IMR-90 (cell line): ENCODE results near the gene CLEC4G. TPM values are rescaled to one million over a fixed set of nuclear protein-coding genes. Genes with fewer than 3 reads are reported as not detected.

Experiments used
- ATAC-seq: fragments of 200-7000 bp; cut with Tn5 transposase; 2 replicates; pipeline ENCODE4 v1.9.1; 2020; ENCODE audit warnings: low read depth, mild to moderate bottlenecking, moderate library complexity
- BruUV-seq: library from RNA; stranded (reverse); fragments of 400-500 nt; replicated peaks from 2 replicates; lab custom pipeline; 2021; lab: Mats Ljungman, UMichigan
- CTCF ChIA-PET: fragments of 300-600 bp; formaldehyde crosslinking; extraction: SDS; loops from one replicate; lab custom pipeline; 2021; ENCODE audit warnings: antibody characterized with exemption; lab: Yijun Ruan, JAX
- POLR2A ChIA-PET: fragments of 300-600 bp; sonication (Branson Sonifier 250); formaldehyde crosslinking; loops from one replicate; lab custom pipeline; 2022; ENCODE audit warnings: antibody characterized with exemption; ENCODE audit not compliant: unreplicated experiment; lab: Charles Lee
- DNase-seq: peaks from one replicate; pipeline ENCODE4 v3.0.0; 2013
- H2AFZ ChIP-seq: replicated peaks from 2 replicates; pipeline ENCODE3; 2013; ENCODE audit warnings: low read length, mild to moderate bottlenecking; ENCODE audit not compliant: poor library complexity
- H2AK5ac ChIP-seq: 2 replicates; pipeline ENCODE4 v1.6.1; 2013; ENCODE audit warnings: low read depth, low read length, inconsistent platforms
- H2AK9ac ChIP-seq: replicated peaks from 2 replicates; pipeline ENCODE3; 2013; ENCODE audit warnings: mild to moderate bottlenecking, low read depth, low read length, moderate library complexity; ENCODE audit not compliant: poor library complexity
- H2BK120ac ChIP-seq: 2 replicates; pipeline ENCODE4 v1.6.1; 2013; ENCODE audit warnings: low read depth, low read length, inconsistent platforms
- H2BK15ac ChIP-seq: 3 replicates; pipeline ENCODE4 v1.6.1; 2013; ENCODE audit warnings: low read depth, low read length, inconsistent platforms
- H2BK20ac ChIP-seq: 2 replicates; pipeline ENCODE4 v1.6.1; 2013; ENCODE audit warnings: low read depth, mild to moderate bottlenecking, inconsistent platforms, low read length, moderate library complexity
- H2BK5ac ChIP-seq: 2 replicates; pipeline ENCODE4 v1.6.1; 2013; ENCODE audit warnings: mild to moderate bottlenecking, low read depth, low read length, inconsistent platforms; ENCODE audit not compliant: poor library complexity, severe bottlenecking
- H3K14ac ChIP-seq: replicated peaks from 2 replicates; pipeline ENCODE4 v1.6.1; 2013; ENCODE audit warnings: low read depth, low read length, inconsistent platforms
- H3K18ac ChIP-seq: 2 replicates; pipeline ENCODE4 v1.6.1; 2013; ENCODE audit warnings: low read depth, low read length, control low read depth
- H3K23ac ChIP-seq: 2 replicates; pipeline ENCODE4 v1.6.1; 2013; ENCODE audit warnings: low read depth, low read length, inconsistent platforms
- H3K27ac ChIP-seq: 2 replicates; pipeline ENCODE4 v1.5.1; 2013; ENCODE audit warnings: mild to moderate bottlenecking, control low read depth, low read length; ENCODE audit not compliant: insufficient read depth
- H3K27me3 ChIP-seq: 2 replicates; pipeline ENCODE4 v1.6.1; 2013; ENCODE audit warnings: low read length; ENCODE audit not compliant: control insufficient read depth, insufficient read depth
- H3K36me3 ChIP-seq: 2 replicates; pipeline ENCODE4 v1.6.1; 2013; ENCODE audit warnings: low read length, mixed read lengths; ENCODE audit not compliant: control insufficient read depth, insufficient read depth
- H3K4ac ChIP-seq: 2 replicates; pipeline ENCODE4 v1.6.1; 2013; ENCODE audit warnings: low read depth, low read length, inconsistent platforms
- H3K4me1 ChIP-seq: 2 replicates; pipeline ENCODE4 v1.6.1; 2013; ENCODE audit warnings: low read length, mixed read lengths; ENCODE audit not compliant: control insufficient read depth, insufficient read depth
- H3K4me2 ChIP-seq: 2 replicates; pipeline ENCODE4 v1.6.1; 2013; ENCODE audit warnings: low read depth, mild to moderate bottlenecking, control low read depth, low read length, moderate library complexity
- H3K4me3 ChIP-seq: 2 replicates; pipeline ENCODE4 v1.5.1; 2013; ENCODE audit warnings: low read depth, mild to moderate bottlenecking, control low read depth, low read length, moderate library complexity; ENCODE audit not compliant: insufficient read depth
- H3K56ac ChIP-seq: 2 replicates; pipeline ENCODE4 v1.6.1; 2013; ENCODE audit warnings: low read length, inconsistent platforms; ENCODE audit not compliant: insufficient read depth; ENCODE audit errors: extremely low read depth
- H3K79me1 ChIP-seq, 2 experiments: 2 replicates each; pipeline ENCODE4 v1.6.1; 2013; ENCODE audit warnings: low read length in 2 of 2, inconsistent platforms in 1 of 2, low read depth in 1 of 2
- H3K9ac ChIP-seq: 2 replicates; pipeline ENCODE4 v1.6.1; 2013; ENCODE audit warnings: low read depth, low read length, control low read depth
- H3K9me1 ChIP-seq: 2 replicates; pipeline ENCODE4 v1.6.1; 2013; ENCODE audit warnings: low read length, inconsistent platforms; ENCODE audit not compliant: insufficient read depth
- H3K9me3 ChIP-seq: 2 replicates; pipeline ENCODE4 v1.6.1; 2013; ENCODE audit warnings: low read length; ENCODE audit not compliant: control insufficient read depth, insufficient read depth
- H4K20me1 ChIP-seq: 2 replicates; pipeline ENCODE4 v1.6.1; 2013; ENCODE audit warnings: low read length, inconsistent platforms; ENCODE audit not compliant: insufficient read depth
- H4K5ac ChIP-seq: 2 replicates; pipeline ENCODE4 v1.6.1; 2013; ENCODE audit warnings: mild to moderate bottlenecking, low read depth, low read length, control low read depth
- H4K8ac ChIP-seq, 2 experiments: 2 replicates each; pipeline ENCODE4 v1.6.1; 2013; ENCODE audit warnings: low read depth in 2 of 2, low read length in 2 of 2, control low read depth in 1 of 2, inconsistent platforms in 1 of 2
- H4K91ac ChIP-seq: 2 replicates; pipeline ENCODE4 v1.6.1; 2013; ENCODE audit warnings: low read depth, low read length, inconsistent platforms; ENCODE audit not compliant: insufficient read depth
- BHLHE40 ChIP-seq: fragments of 150-350 bp; IDR thresholded peaks from 2 replicates; pipeline ENCODE4 v1.6.1; 2016; ENCODE audit warnings: mild to moderate bottlenecking, low read depth, low read length
- CEBPB ChIP-seq: IDR thresholded peaks from 2 replicates; pipeline ENCODE4 v1.6.1; 2012; ENCODE audit warnings: low read depth, low read length, improper control_type of control experiment
- CHD1 ChIP-seq: IDR thresholded peaks from 2 replicates; pipeline ENCODE4 v1.6.1; 2012; ENCODE audit warnings: low read depth, low read length, improper control_type of control experiment
- CTCF ChIP-seq: conservative IDR thresholded peaks from 2 replicates; pipeline ENCODE4 v1.5.1; 2012; ENCODE audit warnings: mild to moderate bottlenecking, low read depth, low read length, improper control_type of control experiment
- ELK1 ChIP-seq: fragments of 150-350 bp; IDR thresholded peaks from 2 replicates; pipeline ENCODE4 v1.6.1; 2016; ENCODE audit warnings: low read depth, mild to moderate bottlenecking, low read length, moderate library complexity, borderline replicate concordance
- FOS ChIP-seq: fragments of 150-350 bp; IDR thresholded peaks from 2 replicates; pipeline ENCODE4 v1.6.1; 2016; ENCODE audit warnings: low read depth, low read length
- MAFK ChIP-seq: IDR thresholded peaks from 2 replicates; pipeline ENCODE4 v1.6.1; 2012; ENCODE audit warnings: low read depth, low read length, improper control_type of control experiment
- MAZ ChIP-seq: IDR thresholded peaks from 2 replicates; pipeline ENCODE4 v1.6.1; 2012; ENCODE audit warnings: low read depth, mild to moderate bottlenecking, low read length, improper control_type of control experiment, moderate library complexity, borderline replicate concordance
- MXI1 ChIP-seq: IDR thresholded peaks from 2 replicates; pipeline ENCODE4 v1.6.1; 2012; ENCODE audit warnings: low read depth, mild to moderate bottlenecking, low read length, moderate library complexity, borderline replicate concordance
- NFE2L2 ChIP-seq: fragments of 150-350 bp; IDR thresholded peaks from 2 replicates; pipeline ENCODE4 v1.6.1; 2016; ENCODE audit warnings: low read depth, mild to moderate bottlenecking, low read length
- POLR2A ChIP-seq: IDR thresholded peaks from 2 replicates; pipeline ENCODE4 v1.6.1; 2012; ENCODE audit warnings: mild to moderate bottlenecking, low read depth, low read length
- RAD21 ChIP-seq: IDR thresholded peaks from 2 replicates; pipeline ENCODE4 v1.6.1; 2012; ENCODE audit warnings: low read length, improper control_type of control experiment
- RCOR1 ChIP-seq: IDR thresholded peaks from 2 replicates; pipeline ENCODE4 v1.6.1; 2012; ENCODE audit warnings: mild to moderate bottlenecking, low read length, improper control_type of control experiment; ENCODE audit not compliant: insufficient replicate concordance
- RFX5 ChIP-seq: IDR thresholded peaks from 2 replicates; pipeline ENCODE4 v1.8.0; 2012; ENCODE audit warnings: low read depth, mild to moderate bottlenecking, low read length, moderate library complexity
- SMC3 ChIP-seq: fragments of 150-350 bp; IDR thresholded peaks from 2 replicates; pipeline ENCODE4 v1.6.1; 2016; ENCODE audit warnings: low read depth, mild to moderate bottlenecking, antibody characterized with exemption, low read length, moderate library complexity
- USF2 ChIP-seq: fragments of 150-350 bp; IDR thresholded peaks from 2 replicates; pipeline ENCODE4 v1.6.1; 2017; ENCODE audit warnings: mild to moderate bottlenecking, antibody characterized with exemption, low read length, low read depth
- WGBS, 2 experiments: methylation state at CpG; one replicate each; pipeline versions ENCODE4 v1.1.5 to v1.1.7; 2013; ENCODE audit warnings: missing lambda C conversion rate in 2 of 2; ENCODE audit not compliant: insufficient read length in 1 of 2; ENCODE audit errors: extremely low coverage in 2 of 2; 5-methylcytosine and 5-hydroxymethylcytosine counted together
- dilution Hi-C: fragments of 300-500 bp; cut with HindIII; formaldehyde crosslinking; loops from one replicate; pipeline ENCODE4 v1.14.3; 2018; ENCODE audit warnings: low sequenced_read_pairs; ENCODE audit not compliant: unreplicated experiment
- in situ Hi-C: fragments of 300-500 bp; cut with MboI; formaldehyde crosslinking; loops from 3 replicates; pipeline ENCODE4 v1.14.3; 2019; ENCODE audit warnings: low sequenced_read_pairs, inconsistent platforms, mixed read lengths
- intact Hi-C: fragments of 100-400 bp; cut with micrococcal nuclease; formaldehyde crosslinking; loops from 2 replicates; pipeline ENCODE4 v1.10.0; 2022
- polyA plus RNA-seq, 3 experiments: library from polyadenylated mRNA; depleted of rRNA; stranded (reverse); fragments of >200 nt; gene quantifications; 2 replicates each; pipeline ENCODE4 v1.2.3, GENCODE V29; 2012; ENCODE audit warnings: low replicate concordance in 1 of 3
- total RNA-seq: library from RNA; depleted of rRNA; stranded (reverse); fragments of >200 nt; gene quantifications from 2 replicates; pipeline ENCODE4 v1.2.3, GENCODE V29; 2012

Gene CLEC4G
- total and polyA plus RNA-seq, 2 of the 4 experiments (the other 2 are of a cell fraction) = not detected

GRCh38 chr19:7704280-7705060 is 27.4 kb downstream of the CLEC4G start:
- Histone ChIP-seq H3K4ac (no peak overlapping the region), H2BK20ac (no peak overlapping the region), H3K79me1 (no peaks in the 10 kb centered on the region), H2BK15ac (no peak overlapping the region), H3K27ac (no peak overlapping the region), H3K23ac (no peak overlapping the region), H3K4me3 (no peak overlapping the region), H4K8ac (no peak overlapping the region), H3K4me1 (no peaks in the 10 kb centered on the region), H3K9me1 (no peaks in the 10 kb centered on the region), H4K5ac (no peak overlapping the region), H4K20me1 (no peaks in the 10 kb centered on the region), H3K56ac (no peak overlapping the region), H4K91ac (no peak overlapping the region), H3K36me3 (no peaks in the 10 kb centered on the region), H2BK120ac (no peak overlapping the region), H3K9me3 (no peaks in the 10 kb centered on the region), H3K18ac (no peak overlapping the region), H2AFZ (no peak overlapping the region), H3K27me3 (peaks cover 10% of the 10 kb centered on the region; the same call in 1 of the 2 replicates), H2AK9ac (no peak overlapping the region), H3K9ac (no peak overlapping the region), H2AK5ac (no peak overlapping the region), H3K4me2 (no peak overlapping the region), H3K14ac (no peak overlapping the region), H2BK5ac (no peak overlapping the region)
- DNase-seq = no peak
- CTCF ChIA-PET = no interaction called here
- intact Hi-C loops (no loop called here), in situ Hi-C loops (no loop called here), dilution Hi-C loops (no loop called here)
- TF ChIP-seq CHD1 (no peak), RAD21 (no peak), ELK1 (no peak), NFE2L2 (no peak), POLR2A (no peak), CTCF (no peak), BHLHE40 (no peak), MAZ (no peak), MXI1 (no peak), SMC3 (no peak), CEBPB (no peak), RCOR1 (no peak), MAFK (no peak), RFX5 (no peak), USF2 (no peak), FOS (no peak)
- POLR2A ChIA-PET = no interaction called here
- BruUV-seq = no TSS peak
- WGBS, 2 experiments = 100% methylated on average over 2 of the region's 6 CpGs; no CpG with 5 or more reads in 1 of the 2 experiments
- no peak for ATAC-seq
